RPMI8226 (cell line): ENCODE measurements around the gene PDE4A.

Experiments
- DNase-seq: peaks from one replicate; pipeline ENCODE4 v3.0.0-alpha.2; 2015

Gene PDE4A

DNA sequence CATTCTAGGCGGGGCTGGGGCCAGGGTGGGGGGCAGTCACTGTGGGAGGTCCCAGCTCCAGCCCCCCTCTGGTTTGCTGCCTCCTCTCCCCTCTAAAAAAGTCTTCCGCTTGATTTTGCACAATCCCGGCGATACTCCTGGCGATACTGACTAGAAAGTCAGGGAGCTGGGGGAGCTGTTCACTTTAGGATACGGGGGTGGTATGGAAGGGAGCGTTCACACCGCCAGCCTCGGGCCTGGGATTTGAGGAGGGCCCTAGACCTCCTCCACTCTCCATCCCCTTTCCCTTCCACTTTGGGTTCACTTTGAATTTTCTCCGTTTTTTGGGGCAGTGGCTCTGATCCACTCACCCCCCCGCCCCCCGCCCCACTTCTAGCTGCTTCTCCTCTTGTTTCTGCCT, 47.8 kb downstream of the PDE4A start:
- no peak for DNase-seq

DNA sequence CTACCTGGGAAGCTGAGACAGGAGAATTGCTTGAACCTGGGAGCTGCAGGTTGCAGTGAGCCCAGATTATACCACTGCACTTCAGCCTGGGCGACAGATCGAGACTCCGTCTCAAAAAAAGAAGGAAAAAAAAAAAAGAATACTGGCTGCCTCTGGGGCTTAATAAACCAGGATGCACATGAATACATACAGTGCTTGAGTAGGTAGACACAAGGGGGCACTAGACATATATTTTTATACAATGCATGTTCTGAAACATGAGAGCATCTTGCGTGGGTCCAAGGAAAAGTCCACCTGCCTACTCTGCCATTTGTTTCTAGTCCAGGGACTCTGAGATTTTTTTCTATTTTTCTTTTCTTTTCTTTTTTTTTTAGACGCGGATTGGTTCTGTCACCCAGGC, 51.6 kb downstream of the PDE4A start:
- DNase-seq, result peak; percentile 40

DNA sequence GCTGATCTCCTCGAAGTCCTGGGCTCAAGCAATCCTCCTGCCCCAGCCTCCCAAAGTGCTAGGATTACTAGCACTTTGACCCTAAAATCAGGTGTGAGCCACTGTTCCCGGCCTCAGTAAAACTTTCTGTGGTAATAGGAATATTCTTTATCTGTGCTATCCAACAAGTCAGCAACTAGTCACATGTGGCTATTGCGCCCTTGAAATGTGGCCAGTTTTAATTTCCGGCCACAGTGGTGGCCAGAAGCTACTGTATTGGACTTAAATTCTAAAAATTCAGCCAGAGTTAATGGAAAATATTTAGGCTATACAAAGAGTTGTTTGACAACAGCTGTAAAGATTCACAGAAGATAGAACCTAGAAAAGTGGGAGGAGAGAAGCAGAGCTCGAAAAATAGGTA, 52.9 kb downstream of the PDE4A start:
- no peak for DNase-seq

DNA sequence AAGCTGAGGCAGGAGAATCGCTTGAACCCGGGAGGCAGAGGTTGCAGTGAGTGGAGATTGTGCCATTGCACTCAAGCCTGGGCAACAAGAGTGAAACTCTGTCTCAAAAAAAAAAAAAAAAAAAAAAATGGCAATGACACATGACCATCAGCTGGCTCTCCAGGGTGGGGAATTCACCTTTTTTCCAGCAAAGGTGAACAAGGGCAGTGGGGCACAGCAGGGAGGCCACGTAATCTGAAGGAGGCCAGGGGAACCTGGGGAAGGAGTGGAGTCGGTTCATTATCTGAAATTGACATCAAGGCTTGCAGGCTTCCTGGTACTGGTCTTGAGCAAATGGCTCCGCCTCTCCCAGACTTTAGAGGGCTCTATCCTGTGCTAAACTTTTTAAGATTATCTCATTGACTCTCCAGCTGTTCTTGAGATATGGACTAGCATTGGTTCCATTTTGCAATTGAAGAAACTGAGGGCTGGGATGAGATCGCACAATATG, 54.7 kb downstream of the PDE4A start:
- no peak for DNase-seq

DNA sequence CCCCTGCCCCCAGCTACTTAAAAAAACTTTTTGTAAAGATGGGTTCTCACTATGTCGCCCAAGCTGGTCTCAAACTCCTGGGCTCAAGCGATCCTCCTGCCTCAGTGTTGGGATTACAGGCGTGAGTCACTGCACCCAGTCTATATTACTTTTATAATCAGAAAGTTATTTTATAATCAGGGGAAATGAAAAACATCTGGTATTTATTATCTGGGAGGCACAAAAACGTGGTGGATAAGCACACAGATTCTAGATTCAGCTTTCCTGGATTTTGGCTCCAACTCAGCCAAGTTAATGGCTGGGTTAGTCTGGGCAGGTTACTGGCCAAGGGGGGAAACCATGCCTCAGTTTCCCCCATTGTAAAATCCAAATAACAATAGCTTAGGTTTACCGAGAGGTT, 58.1 kb downstream of the PDE4A start:
- no peak for DNase-seq

DNA sequence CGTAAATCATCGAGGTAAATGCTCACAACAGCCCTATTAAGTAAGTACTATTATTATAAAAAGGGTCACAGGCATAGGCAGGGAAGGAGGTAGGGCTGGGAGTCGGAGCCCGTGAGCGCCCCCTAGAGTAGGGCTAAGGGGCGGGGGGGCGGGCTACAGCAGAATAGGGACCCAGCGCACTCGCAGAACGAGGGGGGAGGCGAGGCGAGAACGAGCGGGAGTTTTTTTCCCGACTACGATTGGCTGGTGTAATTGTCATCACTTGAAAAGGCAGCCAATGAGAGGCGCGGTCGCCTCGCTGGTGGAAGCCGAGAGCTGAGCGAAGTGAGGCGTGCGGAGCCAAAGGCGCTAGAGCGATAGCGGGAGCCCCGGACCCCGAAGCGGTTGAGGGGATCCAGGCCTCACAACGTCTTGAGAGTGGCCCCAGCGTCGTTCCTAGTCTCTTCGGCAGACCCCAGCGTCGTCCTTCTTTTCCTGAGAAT, 58.6 kb downstream of the PDE4A start:
- DNase-seq, result no peak

DNA sequence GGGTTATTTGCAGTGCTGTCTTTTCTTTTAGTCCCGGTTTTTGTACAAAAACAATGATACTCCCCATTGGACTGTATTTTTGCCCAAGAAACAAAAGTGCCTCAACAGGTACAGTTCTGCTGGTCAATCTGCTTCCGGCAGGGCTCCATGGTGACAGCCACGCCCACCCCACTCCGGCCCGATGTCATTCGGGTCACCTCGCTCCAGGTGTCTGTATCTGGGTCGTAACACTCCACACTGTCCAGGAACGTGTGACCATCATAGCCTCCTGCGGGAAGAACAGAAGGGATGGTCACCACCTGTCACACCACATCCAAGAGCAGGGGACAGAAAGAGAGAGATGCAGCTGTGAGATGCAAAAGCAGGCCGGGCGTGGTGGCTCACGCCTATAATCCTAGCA, 66.2 kb downstream of the PDE4A start:
- no peak for DNase-seq

DNA sequence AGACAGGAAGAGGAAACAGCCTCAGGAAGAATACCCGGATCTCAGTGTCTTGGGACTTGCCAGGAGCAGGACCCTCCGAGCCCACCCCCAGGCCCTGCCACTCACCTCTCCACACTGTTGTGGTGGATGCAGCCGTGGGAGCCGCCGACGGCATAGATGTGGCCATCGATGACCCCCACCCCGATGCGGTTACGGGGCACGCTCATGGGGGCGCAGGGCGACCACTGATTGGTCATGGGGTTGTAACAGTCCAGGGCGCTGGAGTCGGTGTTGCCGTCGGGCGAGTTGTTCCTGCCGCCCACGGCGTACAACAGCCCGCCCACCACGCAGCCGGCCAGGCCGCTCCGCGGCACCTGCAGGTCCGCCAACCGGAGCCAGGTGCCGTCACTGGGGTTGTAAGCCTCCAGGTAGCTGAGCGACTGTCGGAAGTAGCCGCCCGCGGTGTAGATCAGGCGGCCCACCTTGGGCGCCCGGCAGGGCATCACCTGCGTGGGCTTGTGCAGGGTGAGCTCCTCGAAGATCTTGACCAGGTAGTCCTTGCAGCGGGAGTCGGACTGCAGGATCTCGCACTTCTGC, 71.2 kb downstream of the PDE4A start:
- DNase-seq, result no peak

DNA sequence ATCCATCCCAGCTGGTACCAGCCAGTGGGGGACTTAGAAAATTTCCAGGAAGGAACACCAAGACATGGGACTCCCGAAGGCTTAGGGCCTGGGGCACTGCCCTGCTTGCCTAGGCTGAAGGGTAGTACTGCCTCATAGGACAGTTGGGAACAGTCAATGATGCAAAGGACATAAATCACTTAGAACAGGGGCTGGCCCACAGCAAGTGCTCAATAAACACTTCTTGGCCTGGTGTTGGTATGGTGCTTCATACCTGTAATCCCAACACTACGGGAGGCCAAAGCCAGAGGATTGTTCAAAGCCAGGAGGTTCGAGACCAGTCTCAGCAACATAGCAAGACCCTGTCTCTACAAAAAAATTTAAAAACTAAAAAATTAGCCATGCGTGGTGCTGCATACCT, 77.0 kb downstream of the PDE4A start:
- DNase-seq, result no peak

DNA sequence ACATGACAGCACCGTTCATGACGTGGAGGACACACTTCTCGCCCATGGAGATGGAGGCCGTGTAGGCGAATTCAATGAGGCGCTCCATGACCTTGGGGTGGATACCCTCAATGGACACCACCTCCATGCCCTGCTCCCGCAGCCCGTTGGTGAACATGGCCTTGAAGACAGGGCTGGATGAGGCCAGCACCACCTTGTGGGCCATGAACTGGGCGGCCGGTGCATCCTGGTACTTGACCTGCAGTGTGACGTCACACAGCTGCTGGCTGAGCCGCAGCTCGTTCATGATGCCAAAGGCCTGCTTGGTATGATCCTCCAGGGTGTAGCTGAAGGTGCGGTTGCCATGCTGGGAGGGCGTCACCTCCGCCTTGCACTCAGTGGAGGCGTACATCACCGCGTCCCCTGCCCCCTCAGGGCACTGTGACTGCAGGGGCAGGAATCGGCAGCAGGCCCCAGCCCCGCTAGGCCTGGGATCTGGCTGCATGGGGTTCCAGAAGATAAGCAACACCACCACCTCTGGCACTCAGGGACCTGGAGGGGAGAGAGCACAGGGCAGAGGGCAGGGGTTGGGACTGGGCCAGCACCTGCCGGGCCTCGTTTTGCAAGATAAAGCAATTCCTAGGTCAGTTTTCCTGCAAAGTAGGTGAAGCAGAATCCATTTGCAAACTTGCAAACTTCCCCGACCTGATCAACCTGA, 79.4 kb downstream of the PDE4A start:
- DNase-seq, result no peak

DNA sequence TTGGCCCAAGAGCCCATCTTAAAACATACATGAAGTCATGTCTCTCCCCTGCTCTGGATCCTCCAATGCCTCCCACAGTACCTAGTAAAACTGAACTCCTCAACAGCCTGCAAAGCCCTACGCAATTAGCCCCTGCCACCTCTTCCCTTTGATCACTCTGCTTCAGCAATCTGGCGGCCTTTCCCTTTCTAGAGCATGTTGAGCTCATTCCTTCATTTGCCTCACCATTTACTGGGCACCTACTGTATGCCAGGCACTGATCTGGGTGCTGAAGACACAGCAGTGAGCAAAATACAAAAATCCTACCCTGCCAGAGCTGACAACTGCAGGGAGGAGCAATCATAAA, 79.9 kb downstream of the PDE4A start:
- DNase-seq, result no peak

DNA sequence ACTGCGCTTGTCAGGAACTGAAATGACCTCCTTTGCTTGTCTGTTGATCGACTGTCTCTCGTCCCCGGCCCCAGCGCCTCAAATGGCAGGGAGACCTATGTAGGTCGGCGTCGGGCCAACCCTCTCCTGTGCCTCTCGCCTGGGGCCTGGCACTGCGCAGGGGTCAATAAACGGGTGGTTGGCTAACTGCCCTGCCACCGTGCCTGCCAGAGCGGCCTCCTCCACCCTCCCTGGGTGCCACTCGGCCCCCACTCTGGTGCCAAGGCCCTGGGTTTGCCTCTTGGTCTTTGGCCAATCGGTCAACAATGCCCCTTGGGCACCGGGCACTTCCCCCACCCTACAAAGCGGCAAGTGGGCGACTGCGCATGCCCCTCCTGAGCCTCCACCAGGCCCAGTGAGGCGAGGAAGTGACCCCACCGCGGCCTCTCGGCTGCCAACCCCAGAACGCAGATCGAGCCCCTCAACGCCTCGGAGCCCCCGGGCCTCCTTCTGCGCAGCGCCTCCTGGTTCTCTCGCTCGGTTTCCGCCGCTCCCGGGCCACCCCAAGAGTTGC, 81.7 kb downstream of the PDE4A start:
- peak; percentile 90 for DNase-seq

DNA sequence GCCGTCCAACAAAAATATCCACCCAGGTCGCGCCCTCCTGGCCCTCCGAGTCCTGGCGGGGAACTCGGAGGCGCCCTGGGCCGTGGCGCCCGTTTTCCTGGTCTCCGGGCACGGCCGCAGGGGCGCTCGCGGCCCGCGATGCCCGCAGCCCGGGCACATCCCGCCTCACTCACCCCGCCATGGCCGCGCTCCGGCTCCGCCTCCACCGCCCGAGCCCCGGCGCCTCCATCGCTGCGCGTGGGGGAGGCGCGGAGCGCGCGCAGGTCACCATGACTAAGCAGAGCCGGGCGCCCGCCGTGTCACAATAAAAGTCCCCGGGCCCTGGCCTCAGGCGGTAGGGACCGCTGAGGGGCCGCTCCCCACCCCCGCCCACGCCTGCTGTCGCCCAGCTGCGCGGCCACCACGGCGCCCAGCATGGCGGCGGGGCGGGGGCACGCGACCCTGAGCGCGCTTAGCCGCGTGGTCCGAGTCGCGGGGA, 82.2 kb downstream of the PDE4A start:
- DNase-seq, result peak; percentile 98

DNA sequence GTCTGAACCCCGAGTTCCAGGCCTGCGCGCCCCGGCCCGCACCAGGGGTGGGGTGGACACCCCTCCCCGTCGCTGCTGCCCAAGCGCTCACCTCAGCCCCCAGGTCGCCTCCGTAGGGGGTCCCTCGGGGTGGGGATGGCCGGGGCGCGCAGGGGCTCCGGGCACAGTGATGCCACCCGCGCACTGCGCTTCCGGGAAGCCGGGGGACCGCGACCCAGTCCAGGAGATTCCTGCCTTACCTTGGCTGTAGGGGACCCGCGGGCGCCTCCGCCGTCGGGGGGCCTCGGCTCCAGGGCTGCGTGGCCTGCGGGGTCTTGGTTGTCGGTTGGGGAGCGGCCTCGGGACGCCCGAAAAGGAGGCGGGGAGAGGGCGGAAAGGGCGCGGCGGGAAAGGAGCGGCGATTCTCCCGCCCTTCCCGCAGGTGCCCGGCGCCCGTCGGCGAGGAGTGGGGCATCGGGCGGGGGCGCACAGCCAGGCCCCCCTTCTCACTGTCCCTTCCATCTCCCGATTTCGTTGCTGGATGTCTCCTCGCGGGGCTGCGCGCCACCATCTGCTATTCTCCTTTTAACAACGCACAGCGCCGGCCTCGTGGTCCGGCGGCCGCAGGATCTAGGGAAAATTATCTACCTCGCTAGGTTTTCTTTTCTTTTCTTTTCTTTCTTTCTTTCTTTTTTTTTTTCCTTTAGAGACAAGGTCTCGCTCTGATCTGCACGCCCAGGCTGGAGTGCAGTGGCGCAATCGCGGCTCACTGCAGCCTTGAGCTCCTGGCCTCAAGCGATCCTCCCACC, 82.9 kb downstream of the PDE4A start, which contains the start of gene KEAP1:
Gene KEAP1, minus strand, starts transcription at position 355 of the 788 bp plus-strand sequence. CDS start 3,323 bp downstream, outside the sequence.
- DNase-seq, result peak; percentile 67

DNA sequence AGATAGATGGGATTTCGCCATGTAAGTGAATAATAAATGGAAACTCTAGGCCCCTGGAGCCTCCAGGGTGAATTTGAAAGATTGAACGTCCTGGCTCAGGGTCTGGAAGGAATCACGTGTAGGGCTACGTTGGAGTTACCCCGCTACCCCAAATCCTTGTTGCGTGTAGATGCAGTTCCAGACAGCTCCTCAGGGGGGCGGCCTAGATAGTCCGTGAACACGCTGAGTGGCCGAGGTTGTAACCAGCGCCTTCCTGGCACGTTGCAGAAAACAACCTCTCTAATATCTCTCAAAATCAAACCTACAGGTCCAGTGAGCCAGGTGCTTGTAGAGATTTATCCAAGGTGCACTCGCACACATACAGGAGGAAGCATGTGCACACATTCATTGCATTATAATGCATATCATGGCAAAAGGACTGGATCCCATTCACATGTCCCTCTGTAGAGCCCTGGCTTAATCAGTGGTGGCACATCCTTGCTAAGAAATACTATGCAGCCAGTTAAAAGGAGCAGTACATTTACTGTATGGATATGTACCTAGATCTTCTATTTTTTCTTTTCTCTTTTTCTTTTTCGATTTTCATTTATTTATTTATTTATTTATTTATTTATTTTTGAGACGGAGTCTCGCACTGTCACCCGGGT, 85.4 kb downstream of the PDE4A start:
- DNase-seq, result peak; percentile 81

DNA sequence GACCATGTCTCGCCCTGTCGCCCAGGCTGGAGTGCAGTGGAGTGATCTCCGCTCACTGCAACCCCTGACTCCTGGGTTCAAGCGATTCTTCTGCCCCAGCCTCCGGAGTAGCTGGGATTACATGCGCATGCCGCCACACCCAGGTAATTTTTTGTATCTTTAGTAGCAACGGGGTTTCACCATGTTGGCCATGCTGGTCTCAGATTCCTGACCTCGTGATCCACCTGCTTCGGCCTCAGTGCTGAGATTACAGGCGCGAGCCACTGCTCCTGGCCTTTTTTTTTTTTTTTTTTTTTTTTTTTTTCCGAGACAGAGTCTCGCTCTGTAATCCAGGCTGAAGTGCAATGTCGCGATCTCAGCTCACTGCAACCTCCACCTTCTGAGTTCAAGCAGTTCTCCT, 87.7 kb downstream of the PDE4A start:
- no peak for DNase-seq

DNA sequence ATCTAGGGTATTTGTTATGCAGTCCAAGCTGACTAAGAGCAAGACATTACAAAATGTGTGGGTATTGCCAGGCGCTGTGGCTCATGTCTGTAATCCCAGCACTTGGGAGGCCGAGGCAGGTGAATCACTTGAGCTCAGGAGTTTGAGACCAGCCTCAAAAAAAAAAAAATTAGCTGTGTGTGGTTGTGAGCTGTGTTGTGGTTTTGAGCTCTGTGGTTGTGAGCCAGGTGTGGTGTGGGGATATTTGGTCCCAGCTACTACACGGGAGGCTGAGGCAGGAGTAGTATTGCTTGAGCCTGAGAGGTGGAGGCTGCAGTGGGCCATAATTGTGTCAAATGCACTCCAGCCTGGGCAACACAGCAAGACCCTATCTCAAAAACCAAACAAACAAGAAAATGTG, 88.4 kb downstream of the PDE4A start:
- DNase-seq, result no peak

DNA sequence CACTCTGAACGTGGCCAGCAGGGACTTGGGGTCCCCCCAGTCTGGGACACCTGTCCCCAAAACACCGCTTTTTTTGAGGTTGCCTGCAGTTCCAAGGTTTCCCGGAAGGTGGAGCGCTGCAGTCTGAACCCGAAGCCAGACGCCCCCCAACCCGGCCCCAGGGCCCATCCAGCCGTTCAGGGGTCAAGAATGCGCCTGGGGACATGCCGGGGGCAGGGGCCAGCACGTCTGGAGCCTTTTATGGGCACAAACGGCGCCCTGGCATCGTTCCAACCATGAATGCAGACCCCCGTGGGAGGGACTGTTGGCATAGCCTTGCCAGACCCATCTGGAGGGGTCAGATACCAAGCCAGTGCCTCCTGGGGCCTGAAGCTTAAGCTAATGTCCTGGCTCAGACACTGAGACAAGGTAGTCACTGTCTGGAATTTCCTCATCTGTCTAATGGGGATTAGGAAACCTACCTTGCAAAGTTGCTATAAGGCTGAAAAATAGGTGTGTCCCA, 90.0 kb downstream of the PDE4A start:
- DNase-seq, result peak; percentile 39

DNA sequence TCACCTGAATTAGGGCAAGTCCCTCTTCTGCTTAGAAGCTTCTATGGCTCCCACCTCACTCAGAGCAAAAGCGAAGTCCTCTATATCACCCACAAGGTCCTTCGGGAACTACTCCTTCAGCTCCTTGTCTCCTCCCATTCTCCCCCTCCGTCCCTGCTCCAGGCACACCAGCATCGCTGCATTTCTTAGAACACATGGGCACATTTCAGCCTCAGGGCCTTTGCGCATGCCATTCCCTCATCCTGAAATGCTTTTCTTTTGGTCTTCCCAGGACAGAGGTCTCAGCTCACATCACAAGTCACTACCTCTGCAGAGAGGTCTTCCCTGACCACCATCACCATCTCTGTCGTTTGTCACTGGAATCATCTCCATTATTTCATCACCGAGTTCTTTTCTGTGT, 92.9 kb downstream of the PDE4A start:
- DNase-seq, result no peak

DNA sequence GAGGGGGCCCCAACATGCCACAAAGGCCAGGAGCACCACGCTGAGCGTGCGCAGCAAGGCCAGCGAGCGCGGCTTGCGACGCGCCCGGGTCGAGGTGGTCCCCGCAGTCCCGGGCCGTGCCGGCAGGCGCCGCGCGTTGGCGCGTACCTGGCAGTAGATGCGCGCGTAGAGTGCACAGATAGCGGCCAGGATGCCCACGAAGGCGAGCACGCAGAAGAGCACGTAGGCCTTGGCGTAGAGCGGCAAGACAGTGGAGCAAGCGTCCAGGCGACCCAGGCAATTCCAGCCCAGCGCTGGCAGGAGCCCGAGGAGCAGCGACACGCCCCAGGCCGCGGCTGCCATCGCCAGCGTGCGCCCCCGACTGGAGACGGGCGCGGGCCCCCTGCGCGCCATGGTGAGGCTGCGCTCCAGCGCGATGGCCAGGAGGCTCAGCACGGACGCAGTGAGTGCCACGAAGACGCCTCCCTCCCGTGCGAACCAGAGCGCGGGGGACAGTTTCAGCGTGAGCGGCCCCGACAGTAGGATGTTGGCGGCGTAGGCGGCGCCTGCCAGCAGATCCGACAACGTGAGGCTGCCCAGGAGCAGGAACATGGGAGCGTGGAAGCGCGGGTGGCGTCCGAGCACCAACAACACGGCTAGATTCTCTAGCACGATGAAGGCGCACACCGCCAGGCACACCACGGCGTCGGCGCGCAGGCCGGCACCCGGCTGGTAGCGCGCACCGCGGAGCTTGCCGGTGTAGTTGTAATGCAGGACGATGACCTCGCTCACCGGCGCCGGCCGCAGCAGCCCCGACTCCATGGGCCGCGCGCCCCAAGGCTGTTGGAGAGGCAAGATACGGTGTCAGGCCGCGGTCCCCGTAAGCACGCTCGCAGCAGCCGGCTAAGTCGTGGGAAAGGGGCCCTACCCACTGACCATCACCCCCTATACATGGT, 94.1 kb downstream of the PDE4A start:
- no peak for DNase-seq

DNA sequence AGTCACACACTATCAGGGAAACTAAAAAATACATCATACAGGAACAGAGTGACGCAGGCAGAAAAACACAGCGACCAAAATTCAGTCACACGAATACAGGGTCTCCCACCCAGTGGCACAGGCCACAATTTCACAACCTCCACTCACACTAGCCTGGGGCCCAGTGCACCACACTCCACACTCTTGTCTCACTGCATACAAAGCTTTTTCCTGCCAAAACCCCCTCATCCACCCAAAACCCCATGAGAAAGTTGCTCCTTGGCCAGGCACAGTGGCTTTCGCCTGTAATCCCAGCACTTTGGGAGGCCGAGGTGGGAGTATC, 95.7 kb downstream of the PDE4A start:
- DNase-seq, result no peak
